GM12878 (cell line): Measurements from ENCODE around the gene TSSK3.

ENCODE experiments used
- CHD2 ChIP-seq: IDR thresholded peaks from 2 replicates; pipeline ENCODE4 v1.6.1; 2011; ENCODE audit warnings: low read depth, low read length, improper control_type of control experiment, borderline replicate concordance
- EP300 ChIP-seq, 2 experiments: fragments of 150-350 bp in 1 of 2; IDR thresholded peaks; 2 replicates each; pipeline ENCODE4 v1.6.1; 2011 to 2012; ENCODE audit warnings: low read depth in 2 of 2, low read length in 2 of 2, borderline replicate concordance in 1 of 2, improper control_type of control experiment in 1 of 2, inconsistent platforms in 1 of 2; ENCODE audit not compliant: control insufficient read depth in 1 of 2
- HDGF ChIP-seq: fragments of 450-650 bp; IDR thresholded peaks from 2 replicates; pipeline ENCODE4 v1.6.1; 2016; ENCODE audit warnings: antibody characterized with exemption
- MXI1 ChIP-seq: fragments of 150-350 bp; IDR thresholded peaks from 2 replicates; pipeline ENCODE4 v1.6.1; 2011; ENCODE audit warnings: low read depth, mild to moderate bottlenecking, inconsistent platforms, low read length, improper control_type of control experiment
- NR2C2 ChIP-seq: IDR thresholded peaks from 2 replicates; pipeline ENCODE4 v1.6.1; 2011; ENCODE audit warnings: borderline replicate concordance, low read depth; ENCODE audit not compliant: control insufficient read depth, insufficient read length
- NRF1 ChIP-seq: conservative IDR thresholded peaks from 2 replicates; pipeline ENCODE4 v1.6.1; 2011; ENCODE audit warnings: mild to moderate bottlenecking, low read depth, low read length, improper control_type of control experiment
- POLR2A ChIP-seq: IDR thresholded peaks from 2 replicates; pipeline ENCODE4 v1.6.1; 2011; ENCODE audit warnings: low read depth, mild to moderate bottlenecking, low read length
- SMC3 ChIP-seq: IDR thresholded peaks from 2 replicates; pipeline ENCODE4 v1.6.1; 2011; ENCODE audit warnings: low read length, improper control_type of control experiment, borderline replicate concordance
- SREBF2 ChIP-seq: IDR thresholded peaks from 2 replicates; pipeline ENCODE4 v1.6.1; 2012; ENCODE audit warnings: mild to moderate bottlenecking, low read length
- TF ChIP-seq, protein P1 (sequence below), 3 experiments: IDR thresholded peaks in 2 of 3; conservative IDR thresholded peaks in 1 of 3; 2 replicates each; pipeline ENCODE4 v1.5.1; 2011; ENCODE audit warnings: low read depth in 3 of 3, low read length in 3 of 3, mild to moderate bottlenecking in 3 of 3, control low read depth in 2 of 3, moderate library complexity in 2 of 3, inconsistent platforms in 1 of 3, mixed read lengths in 1 of 3; ENCODE audit not compliant: control insufficient read depth in 2 of 3, insufficient read depth in 1 of 3; ENCODE audit errors: extremely low read depth in 1 of 3
- TF ChIP-seq, protein P2 (sequence below): IDR thresholded peaks from 2 replicates; pipeline ENCODE4 v1.6.1; 2012; ENCODE audit warnings: low read depth, low read length, improper control_type of control experiment
- TF ChIP-seq, protein P3 (sequence below): IDR thresholded peaks from 2 replicates; pipeline ENCODE4 v1.6.1; 2012; ENCODE audit warnings: low read depth, low read length, improper control_type of control experiment

DNA sequence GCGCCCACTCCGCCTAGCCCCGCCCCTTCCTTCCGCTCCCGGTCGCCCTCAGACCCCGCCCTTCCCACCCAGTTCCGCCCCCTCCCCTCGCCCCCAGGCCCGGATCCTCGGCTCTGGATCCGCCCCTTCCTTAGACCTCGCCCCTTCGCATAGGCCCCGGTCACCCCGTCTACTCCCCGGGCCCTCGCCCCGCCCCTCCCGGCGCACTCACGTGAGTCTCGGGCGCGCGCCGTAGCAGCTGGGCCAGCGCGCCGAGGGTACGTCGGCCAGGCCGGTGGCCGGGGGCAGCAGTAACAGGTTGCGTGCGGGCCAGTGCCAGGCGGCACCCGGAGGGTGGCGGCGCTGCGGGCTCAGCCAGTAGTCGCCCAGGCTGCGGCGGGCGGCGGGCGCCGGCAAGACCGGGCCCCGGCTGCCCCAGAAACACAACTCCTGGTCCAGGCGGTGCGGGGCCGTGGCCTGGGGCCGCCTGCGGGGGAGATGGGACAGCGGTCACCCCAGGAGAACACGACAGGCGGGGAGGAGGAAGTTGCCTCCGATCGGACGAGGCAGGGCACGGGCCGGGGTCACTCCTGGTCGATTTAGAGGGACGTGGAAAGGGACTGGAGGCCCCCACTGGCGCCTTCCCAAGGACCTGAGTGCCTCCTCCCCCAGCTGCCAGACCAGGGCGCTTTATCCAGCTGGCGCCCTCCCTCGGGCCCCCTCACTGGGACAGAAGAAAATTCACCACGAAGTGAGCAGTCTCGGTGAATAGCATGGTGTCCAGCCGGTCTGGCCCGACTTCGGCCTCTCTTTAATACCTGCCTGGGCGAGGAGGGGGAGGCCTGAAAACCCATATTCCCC is 10.7 kb upstream of the TSSK3 start:
- peak; percentile 86 for TF ChIP-seq POLR2A
- TF ChIP-seq CHD2, result 0 out of 2 replicates have a peak, but pooled peaks have one; percentile 10
- TF ChIP-seq, protein P1, sequence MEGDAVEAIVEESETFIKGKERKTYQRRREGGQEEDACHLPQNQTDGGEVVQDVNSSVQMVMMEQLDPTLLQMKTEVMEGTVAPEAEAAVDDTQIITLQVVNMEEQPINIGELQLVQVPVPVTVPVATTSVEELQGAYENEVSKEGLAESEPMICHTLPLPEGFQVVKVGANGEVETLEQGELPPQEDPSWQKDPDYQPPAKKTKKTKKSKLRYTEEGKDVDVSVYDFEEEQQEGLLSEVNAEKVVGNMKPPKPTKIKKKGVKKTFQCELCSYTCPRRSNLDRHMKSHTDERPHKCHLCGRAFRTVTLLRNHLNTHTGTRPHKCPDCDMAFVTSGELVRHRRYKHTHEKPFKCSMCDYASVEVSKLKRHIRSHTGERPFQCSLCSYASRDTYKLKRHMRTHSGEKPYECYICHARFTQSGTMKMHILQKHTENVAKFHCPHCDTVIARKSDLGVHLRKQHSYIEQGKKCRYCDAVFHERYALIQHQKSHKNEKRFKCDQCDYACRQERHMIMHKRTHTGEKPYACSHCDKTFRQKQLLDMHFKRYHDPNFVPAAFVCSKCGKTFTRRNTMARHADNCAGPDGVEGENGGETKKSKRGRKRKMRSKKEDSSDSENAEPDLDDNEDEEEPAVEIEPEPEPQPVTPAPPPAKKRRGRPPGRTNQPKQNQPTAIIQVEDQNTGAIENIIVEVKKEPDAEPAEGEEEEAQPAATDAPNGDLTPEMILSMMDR (IDR thresholded peaks at IDR 0.05 in 2 of 3, conservative IDR thresholded peaks at IDR 0.05 in 1 of 3; ENCODE audit: control insufficient read depth in 2 of 3, extremely low read depth in 1 of 3, insufficient read depth in 1 of 3, low read depth in 3 of 3, low read length in 3 of 3), result no peak
- no peak for TF ChIP-seq SREBF2
- TF ChIP-seq, protein P2, sequence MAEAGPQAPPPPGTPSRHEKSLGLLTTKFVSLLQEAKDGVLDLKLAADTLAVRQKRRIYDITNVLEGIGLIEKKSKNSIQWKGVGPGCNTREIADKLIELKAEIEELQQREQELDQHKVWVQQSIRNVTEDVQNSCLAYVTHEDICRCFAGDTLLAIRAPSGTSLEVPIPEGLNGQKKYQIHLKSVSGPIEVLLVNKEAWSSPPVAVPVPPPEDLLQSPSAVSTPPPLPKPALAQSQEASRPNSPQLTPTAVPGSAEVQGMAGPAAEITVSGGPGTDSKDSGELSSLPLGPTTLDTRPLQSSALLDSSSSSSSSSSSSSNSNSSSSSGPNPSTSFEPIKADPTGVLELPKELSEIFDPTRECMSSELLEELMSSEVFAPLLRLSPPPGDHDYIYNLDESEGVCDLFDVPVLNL, result no peak
- TF ChIP-seq NRF1, result no peak
- TF ChIP-seq SMC3, result no peak
- TF ChIP-seq, protein P3, sequence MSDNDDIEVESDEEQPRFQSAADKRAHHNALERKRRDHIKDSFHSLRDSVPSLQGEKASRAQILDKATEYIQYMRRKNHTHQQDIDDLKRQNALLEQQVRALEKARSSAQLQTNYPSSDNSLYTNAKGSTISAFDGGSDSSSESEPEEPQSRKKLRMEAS, result peak; percentile 44; the same call in 1 of the 2 replicates
- no peak for TF ChIP-seq EP300 (IDR thresholded peaks at IDR 0.05; ENCODE audit: borderline replicate concordance in 1 of 2, control insufficient read depth in 1 of 2, low read depth in 2 of 2, low read length in 2 of 2)
- no peak for TF ChIP-seq MXI1
- TF ChIP-seq NR2C2, result no peak
- no peak; the same call in 1 of the 2 replicates for TF ChIP-seq HDGF
